ENCODE data around the gene MYOF.
"Not testable (repeated sequence)": the region's sequence is repeated elsewhere in the genome, so short reads cannot be mapped to it uniquely, and the experiment has no call there.

MYOF gene

DNA sequence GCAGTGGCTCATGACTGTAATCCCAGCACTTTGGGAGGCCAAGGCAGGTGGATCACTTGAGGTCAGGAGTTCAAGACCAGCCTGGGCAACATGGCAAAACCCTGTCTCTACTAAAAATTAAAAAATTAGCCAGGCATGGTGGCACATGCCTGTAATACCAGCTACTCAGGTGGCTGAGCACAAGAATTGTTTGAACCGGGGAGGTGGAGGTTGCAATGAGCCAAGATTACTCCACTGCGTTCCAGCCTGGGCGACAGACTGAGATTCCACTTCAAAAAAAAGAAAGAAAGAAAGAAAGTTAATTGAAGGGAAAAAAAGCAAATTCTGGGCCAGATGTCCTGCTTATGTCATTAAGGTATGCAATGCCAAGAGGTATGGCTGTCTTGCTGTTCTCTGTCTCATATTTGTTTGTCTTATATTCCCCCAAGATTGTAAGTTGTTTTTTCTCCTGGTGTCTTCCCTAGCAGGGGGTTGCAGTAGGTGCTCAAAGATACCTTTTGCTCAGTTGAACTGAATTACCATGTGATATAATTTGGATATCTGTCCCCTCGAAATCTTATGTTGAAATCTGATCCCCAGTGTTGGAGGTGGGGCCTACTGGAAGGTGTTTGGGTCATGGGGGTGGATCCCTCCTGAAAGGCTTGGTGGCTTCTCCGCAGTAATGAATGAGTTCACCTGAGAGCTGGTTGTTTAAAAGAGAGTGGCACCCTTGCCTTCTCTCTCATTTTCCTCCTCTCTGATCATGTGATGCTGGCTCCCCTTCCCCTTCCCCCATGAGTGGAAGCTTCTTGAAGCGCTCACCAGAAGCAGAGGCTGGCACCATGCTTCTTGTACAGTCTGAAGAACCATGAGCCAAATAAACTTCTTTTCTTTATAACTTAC is 60.9 kb downstream of the MYOF start:
- Histone ChIP-seq H3K27ac (no peak overlapping the region), H3K4me2 (no peak overlapping the region), H3K4me3 (IDR thresholded peaks at IDR 0.05; ENCODE audit: insufficient read depth, low read depth, low read length) (no peak overlapping the region), H3K27me3 (ENCODE audit: insufficient read depth, low read depth) (no peaks in the 10 kb centered on the region), H2AFZ (ENCODE audit: low read depth) (no peak overlapping the region), H4K20me1 (ENCODE audit: insufficient read depth) (no peaks in the 10 kb centered on the region), H3K36me3 (ENCODE audit: insufficient read depth) (no peaks in the 10 kb centered on the region), H3K79me2 (ENCODE audit: insufficient read depth, low read depth) (no peaks in the 10 kb centered on the region), H3K9ac (no peak overlapping the region), H3K4me1 (ENCODE audit: low read depth, poor library complexity, severe bottlenecking) (no peaks in the 10 kb centered on the region)
- TF ChIP-seq CTCF (conservative IDR thresholded peaks at IDR 0.05; ENCODE audit: low read depth, low read length), result no peak

DNA sequence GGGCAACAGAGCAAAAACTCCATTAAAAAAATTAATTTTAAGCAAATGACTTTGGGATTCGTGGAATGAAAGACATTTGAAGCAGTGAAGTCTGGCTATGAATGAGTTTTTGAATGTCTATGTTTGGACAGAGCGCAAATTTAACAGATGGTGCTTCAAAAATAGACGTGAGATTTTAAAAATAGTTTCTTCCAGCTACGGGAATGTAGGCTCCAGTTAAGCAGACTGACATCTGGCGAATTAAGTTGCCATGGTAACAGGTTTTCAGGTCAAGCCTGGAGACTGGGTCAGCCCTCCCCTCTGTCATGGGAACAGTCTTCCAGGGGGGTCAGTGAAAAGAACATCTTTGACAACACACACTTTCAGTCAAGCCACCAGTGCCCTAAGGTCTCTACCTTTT is 62.0 kb downstream of the MYOF start:
- Histone ChIP-seq H3K4me3 (IDR thresholded peaks at IDR 0.05; ENCODE audit: insufficient read depth, low read depth, low read length) (no peak overlapping the region), H4K20me1 (ENCODE audit: insufficient read depth) (no peaks in the 10 kb centered on the region), H3K4me2 (no peak overlapping the region), H2AFZ (ENCODE audit: low read depth) (no peak overlapping the region), H3K79me2 (ENCODE audit: insufficient read depth, low read depth) (no peaks in the 10 kb centered on the region), H3K27me3 (ENCODE audit: insufficient read depth, low read depth) (no peaks in the 10 kb centered on the region), H3K36me3 (ENCODE audit: insufficient read depth) (no peaks in the 10 kb centered on the region), H3K9ac (no peak overlapping the region), H3K27ac (no peak overlapping the region), H3K4me1 (ENCODE audit: low read depth, poor library complexity, severe bottlenecking) (no peaks in the 10 kb centered on the region)
- TF ChIP-seq CTCF (conservative IDR thresholded peaks at IDR 0.05; ENCODE audit: low read depth, low read length), result no peak

DNA sequence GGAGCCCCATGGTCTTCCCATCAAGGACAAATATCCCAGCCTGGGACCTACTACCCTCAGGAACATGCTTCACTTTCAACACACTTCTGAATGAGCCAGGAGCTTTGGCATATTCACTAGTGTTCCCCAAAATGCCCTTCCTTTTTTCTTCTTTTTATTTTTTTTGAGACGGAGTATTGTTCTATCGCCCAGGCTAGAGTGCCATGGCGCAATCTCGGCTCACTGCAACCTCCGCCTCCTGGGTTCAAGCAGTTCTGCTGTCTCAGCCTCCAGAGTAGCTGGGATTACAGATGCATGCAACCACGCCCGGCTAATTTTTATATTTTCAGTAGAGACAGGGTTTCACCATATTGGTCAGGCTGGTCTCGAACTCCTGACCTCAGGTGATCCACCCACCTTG is 63.1 kb downstream of the MYOF start:
- H3K9ac ChIP-seq; H3K79me2 ChIP-seq (ENCODE audit: insufficient read depth, low read depth); H4K20me1 ChIP-seq (ENCODE audit: insufficient read depth); H3K36me3 ChIP-seq (ENCODE audit: insufficient read depth); H2AFZ ChIP-seq (ENCODE audit: low read depth); H3K4me2 ChIP-seq; H3K27ac ChIP-seq; H3K27me3 ChIP-seq (ENCODE audit: insufficient read depth, low read depth); H3K4me1 ChIP-seq (ENCODE audit: low read depth, poor library complexity, severe bottlenecking); H3K4me3 ChIP-seq (IDR thresholded peaks at IDR 0.05; ENCODE audit: insufficient read depth, low read depth, low read length): not testable (repeated sequence)

DNA sequence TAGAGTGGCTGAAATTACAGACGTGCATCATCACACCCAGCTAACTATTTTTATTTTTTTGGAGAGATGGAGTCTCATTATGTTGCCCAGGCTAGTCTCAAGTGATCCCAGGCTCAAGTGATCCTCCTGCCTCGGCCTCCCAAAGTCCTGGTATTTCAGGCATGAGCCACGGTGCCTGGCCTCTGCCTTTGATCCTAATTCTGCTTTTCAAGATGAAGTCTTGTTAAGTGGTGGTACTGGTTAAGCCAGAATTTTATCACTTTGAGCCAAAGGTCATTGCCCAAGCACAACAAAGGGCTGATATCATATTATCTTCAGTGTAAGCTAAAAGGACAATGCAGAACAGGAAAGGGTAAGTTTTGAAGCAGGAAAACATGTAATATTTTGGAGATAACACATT is 64.2 kb downstream of the MYOF start:
- no peaks in the 10 kb centered on the region for H3K79me2 ChIP-seq (ENCODE audit: insufficient read depth, low read depth)
- no peak overlapping the region for H3K4me2 ChIP-seq
- no peak overlapping the region for H3K9ac ChIP-seq
- no peak overlapping the region for H3K27ac ChIP-seq
- TF ChIP-seq CTCF (conservative IDR thresholded peaks at IDR 0.05; ENCODE audit: low read depth, low read length), result no peak
- no peaks in the 10 kb centered on the region for H3K27me3 ChIP-seq (ENCODE audit: insufficient read depth, low read depth)
- H3K4me1 ChIP-seq (ENCODE audit: low read depth, poor library complexity, severe bottlenecking), result no peaks in the 10 kb centered on the region
- H3K36me3 ChIP-seq (ENCODE audit: insufficient read depth), result no peaks in the 10 kb centered on the region
- no peak overlapping the region for H3K4me3 ChIP-seq (IDR thresholded peaks at IDR 0.05; ENCODE audit: insufficient read depth, low read depth, low read length)
- H2AFZ ChIP-seq (ENCODE audit: low read depth), result no peak overlapping the region
- no peaks in the 10 kb centered on the region for H4K20me1 ChIP-seq (ENCODE audit: insufficient read depth)

DNA sequence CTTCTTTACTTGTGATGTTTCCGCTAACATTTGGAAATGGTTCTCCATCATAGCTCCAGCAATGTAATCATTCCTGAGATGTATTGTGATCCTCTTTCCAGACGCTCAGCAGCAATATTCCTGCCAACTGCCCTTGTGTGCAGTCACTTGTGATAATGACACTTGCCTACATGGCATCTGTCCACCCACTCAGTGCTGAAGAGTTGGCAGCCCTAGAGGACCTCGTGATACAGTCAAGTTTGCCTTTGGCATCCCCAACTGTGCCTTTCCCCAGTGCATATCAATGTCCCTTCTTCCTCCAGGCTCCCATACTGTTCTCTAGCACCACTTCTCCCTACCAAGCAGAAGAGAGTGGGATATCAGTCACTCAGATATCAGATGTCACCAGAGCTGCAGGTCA is 64.9 kb downstream of the MYOF start:
- no peak for TF ChIP-seq CTCF (conservative IDR thresholded peaks at IDR 0.05; ENCODE audit: low read depth, low read length)
- no peaks in the 10 kb centered on the region for H3K36me3 ChIP-seq (ENCODE audit: insufficient read depth)
- no peak overlapping the region for H3K9ac ChIP-seq
- no peaks in the 10 kb centered on the region for H4K20me1 ChIP-seq (ENCODE audit: insufficient read depth)
- no peaks in the 10 kb centered on the region for H3K4me1 ChIP-seq (ENCODE audit: low read depth, poor library complexity, severe bottlenecking)
- no peaks in the 10 kb centered on the region for H3K79me2 ChIP-seq (ENCODE audit: insufficient read depth, low read depth)
- no peak overlapping the region for H3K4me3 ChIP-seq (IDR thresholded peaks at IDR 0.05; ENCODE audit: insufficient read depth, low read depth, low read length)
- no peak overlapping the region for H3K27ac ChIP-seq
- H3K27me3 ChIP-seq (ENCODE audit: insufficient read depth, low read depth), result no peaks in the 10 kb centered on the region
- no peak overlapping the region for H3K4me2 ChIP-seq
- H2AFZ ChIP-seq (ENCODE audit: low read depth), result no peak overlapping the region
